ENCODE results near the gene ISLR.

ISLR gene

DNA sequence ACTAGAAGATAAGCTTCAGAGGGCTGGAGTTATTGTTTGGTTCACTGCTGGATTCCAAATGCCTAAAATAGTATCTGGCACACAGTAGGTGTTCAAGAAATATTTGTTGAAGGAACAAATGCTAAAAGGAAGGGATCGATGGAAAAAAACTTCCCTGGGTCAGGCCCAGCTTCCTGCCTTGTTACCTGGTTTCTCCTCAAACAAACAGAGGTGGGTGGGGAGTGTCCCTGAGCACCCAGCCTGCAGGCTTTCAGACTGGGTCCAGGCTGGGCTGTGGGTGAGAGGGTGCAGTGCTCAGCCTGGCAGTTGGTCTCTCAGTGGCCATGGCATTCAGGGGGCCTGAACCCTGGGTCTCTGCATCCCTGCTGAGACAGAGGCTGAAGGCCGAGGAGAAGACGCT lies 43.4 kb downstream of the ISLR start:
- DNase-seq: no peak

DNA sequence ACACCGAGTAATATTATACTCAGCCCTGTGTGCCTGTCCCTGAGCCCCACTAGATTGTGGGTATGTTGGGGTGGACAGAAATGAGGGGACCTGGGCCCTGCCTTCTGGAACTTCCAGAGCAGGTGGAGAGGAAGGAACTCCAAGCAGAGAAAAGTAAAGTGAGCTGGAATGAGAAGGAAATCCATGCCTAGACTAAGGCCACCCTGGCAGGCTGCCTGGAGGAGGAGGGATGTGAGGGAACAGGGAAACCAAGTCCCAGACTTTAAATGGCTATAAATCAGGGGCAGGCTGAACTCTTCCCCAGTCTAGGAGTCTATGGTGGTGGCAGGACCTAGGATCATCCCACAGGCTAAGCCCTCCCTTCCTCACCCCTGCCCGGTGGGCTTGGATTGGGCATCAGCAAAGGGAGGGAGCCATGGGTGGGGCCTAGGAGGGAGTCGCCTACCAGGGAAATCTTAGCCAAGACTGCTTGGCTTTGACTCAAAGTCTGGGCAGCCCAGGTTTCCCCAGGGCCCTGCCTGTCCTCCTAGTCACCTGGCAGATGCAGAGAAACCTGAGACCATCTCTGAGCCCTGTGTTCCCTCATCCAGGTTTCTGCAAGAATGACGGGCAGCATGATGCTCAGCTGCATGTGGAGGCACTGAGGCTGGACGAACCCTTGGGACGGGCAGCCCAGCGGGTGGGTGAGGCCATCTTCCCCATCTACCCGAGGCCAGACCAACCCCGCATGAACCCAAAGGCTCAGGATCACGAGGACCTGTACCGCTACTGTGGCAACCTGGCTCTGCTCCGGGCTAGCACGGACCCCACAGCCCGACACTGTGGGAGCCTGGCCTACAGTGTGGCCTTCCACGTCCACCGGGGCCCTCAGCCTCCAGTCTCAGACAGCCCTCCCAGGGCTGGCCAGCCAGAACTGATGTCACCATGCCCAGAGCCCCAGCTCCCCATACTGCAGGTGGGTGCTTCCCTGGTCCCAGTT lies 44.7 kb downstream of the ISLR start:
- no peak for DNase-seq

DNA sequence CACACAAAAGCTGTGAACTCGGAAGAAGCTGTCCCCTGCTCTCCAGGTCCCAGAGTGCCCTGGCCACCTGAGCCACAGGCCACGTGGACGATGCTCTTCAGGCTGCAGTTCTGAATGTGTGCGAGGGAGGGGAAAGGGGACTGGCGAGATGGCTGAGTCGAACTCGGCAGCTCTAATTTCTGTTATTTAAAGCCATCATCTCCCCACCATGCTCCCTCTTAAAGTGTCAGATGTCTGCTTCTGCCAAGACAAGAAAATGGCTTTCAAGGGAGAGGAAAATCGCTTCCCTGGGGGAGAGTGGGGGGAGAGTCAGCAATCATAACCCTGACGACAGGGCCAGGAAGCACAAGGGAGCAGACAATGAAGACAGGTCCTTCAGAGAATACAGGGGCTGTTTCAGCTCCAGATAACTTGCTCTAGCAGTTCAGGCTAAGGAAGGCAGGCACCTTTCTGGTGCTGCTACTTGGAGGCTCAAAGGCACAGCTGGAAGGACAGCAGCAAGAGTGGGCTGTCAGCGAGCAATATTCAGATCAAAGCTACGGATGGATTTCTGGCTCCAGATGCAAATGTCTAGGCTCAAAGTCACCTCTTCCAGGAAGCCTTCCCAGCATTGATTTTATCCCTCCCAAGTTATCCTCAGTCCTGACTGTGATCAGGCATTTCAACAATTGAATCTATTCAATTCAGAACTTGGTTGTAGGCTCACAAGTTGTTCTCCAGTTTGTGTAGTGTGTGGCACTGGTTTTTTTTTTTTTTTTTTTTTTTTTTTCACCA lies 47.2 kb downstream of the ISLR start:
- no peak for DNase-seq

DNA sequence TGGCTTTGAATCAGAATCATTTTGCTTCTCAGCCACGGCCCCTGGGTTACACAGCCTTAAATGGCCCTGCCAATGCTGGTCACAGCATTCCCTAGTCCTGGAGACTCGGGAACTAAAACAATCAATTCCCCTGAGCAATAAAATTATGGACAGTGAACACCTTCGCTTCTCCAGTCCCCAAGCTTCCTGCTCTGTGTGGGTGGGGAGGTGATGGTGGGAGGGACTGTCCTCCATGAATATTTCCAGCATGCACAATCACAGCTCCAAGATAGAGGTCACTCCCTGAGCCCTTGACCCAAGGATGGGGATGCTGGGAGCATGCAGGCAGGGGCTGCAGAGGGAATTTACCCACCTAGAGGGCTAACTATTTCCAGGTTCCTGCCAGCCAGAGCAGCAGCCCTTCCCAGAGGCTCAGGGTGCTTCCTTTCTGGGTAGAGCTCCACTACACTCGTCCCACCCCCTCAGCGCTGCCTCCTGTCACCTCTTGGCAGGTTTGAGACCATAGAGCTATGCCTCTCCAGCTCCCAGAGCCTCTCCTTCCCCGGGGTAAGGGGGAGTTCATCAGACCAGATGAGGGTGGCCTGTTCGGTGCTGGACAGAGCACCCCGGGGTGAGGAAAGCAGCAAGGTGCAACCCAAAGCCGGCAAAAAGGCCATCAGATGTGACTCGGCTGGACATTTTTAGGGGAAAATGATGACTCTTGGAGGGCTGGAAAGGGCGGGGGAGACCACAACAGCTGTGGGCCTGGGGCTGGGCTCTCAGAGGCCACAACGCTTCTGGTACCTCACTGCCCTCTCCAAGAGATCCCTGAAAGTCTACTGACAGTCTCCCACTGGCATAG lies 48.1 kb downstream of the ISLR start:
- DNase-seq: no peak

DNA sequence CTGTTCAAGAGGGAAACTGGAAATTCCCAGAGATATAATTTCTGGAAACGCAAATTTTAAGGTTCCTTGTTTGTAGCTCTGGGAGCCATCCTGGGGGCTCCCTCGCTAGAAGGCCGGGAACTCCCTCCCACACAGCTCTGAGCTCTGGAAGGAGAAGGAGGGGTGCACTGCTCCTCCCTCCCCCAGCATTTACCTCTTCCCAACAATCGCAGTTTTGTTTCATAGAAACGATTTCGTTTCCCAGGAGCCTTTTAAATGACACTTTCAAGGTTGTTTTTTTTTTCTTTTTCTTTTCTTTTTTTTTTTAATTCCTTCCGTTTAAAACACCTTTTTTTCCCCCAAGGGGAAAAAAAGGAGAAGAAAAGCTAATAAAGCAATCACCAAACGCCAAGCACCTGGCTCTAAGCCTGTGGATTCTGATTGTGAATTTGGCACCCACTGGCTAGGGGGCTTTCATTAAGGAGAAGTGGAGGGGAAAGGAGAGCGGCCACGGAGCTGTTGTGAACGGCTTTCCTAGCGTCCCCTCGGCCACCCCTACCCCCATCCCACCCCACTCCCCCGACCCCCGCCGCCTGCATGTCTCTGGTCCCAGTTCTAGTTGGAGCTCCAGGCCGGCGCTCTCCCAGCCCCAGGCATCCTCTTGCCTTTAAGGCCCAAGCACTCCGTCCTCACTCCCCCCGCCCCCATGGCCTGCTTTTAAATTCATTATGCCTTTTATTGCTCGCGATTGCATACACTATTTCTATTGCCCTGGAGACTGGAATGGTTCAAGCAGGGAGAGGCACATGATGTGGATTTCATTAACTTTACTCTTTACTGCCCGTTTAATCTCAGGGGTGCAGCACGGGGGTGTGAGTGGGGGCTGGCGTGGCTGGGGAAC lies 49.0 kb downstream of the ISLR start:
- DNase-seq: no peak

DNA sequence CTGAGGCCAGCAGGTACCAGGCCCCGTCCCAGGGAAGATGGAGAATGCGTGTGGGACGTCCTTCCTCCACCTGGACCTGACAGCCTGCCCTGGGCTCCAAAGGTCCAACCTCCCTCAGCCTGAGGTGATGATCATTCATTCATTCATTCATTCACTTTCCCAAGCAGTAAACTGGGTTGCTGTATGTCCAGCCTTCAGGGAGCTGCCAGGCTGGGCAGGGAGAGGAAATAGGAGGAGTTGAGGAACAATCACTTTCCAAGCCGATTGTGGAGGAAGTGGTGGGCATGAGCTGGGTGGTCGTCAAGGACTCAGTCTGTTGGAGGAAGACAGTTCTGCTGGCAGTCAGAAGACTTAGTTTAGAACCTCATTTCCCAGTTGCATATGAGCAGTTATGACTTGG lies 52.4 kb downstream of the ISLR start:
- no peak for DNase-seq

Data from Kasumi-1 (cell line).